OCI-LY7 (cell line): Measurements from ENCODE around the gene ZMAT3.

Experiments used
- CTCF ChIP-seq: fragments of 200-600 bp; sonication (generic); conservative IDR thresholded peaks from 2 replicates; pipeline ENCODE4 v1.5.1; 2014; ENCODE audit warnings: mild to moderate bottlenecking, antibody characterized with exemption, low read length, moderate library complexity, mixed read lengths
- EZH2phosphoT487 ChIP-seq: fragments of 200-600 bp; sonication (generic); IDR thresholded peaks from 2 replicates; pipeline ENCODE4 v1.6.1; 2018; ENCODE audit warnings: low read depth, borderline replicate concordance, mild to moderate bottlenecking, mixed run types, antibody characterized with exemption, low read length, moderate library complexity, mixed read lengths

- TF ChIP-seq CTCF (no peak), EZH2phosphoT487 (no peak)
Observed at GRCh38 chr3:179074656-179075055, 3.0 kb upstream of the ZMAT3 start.
